Sigmoid colon (tissue), 7 donors: ENCODE results near the gene AGBL1. TPM values are rescaled to one million over a fixed set of nuclear protein-coding genes. Genes with fewer than 3 reads are reported as not detected.

Source experiments
- DNase-seq: peaks from one replicate; pipeline ENCODE4 v3.0.0-alpha.2; 2019
- H3K27ac ChIP-seq, 4 donors: fragments of 200-600 bp; sonication (generic); one replicate each; pipeline ENCODE4 v1.5.1; 2016 to 2019; ENCODE audit warnings: mild to moderate bottlenecking in 1 of 4
- H3K27me3 ChIP-seq, 3 donors: fragments of 200-600 bp; sonication (generic); one replicate each; pipeline ENCODE4 v1.5.1; 2019; ENCODE audit warnings: mild to moderate bottlenecking in 1 of 3
- H3K36me3 ChIP-seq, 4 donors: fragments of 200-600 bp; sonication (generic); one replicate each; pipeline ENCODE4 v1.5.1; 2016 to 2019
- H3K4me1 ChIP-seq, 4 donors: fragments of 200-600 bp; sonication (generic); one replicate each; pipeline ENCODE4 v1.5.1; 2017 to 2019
- H3K4me3 ChIP-seq, 4 donors: fragments of 200-600 bp; sonication (generic); one replicate each; pipeline ENCODE4 v1.5.1; 2017 to 2019; ENCODE audit warnings: mild to moderate bottlenecking in 2 of 4, moderate library complexity in 1 of 4
- H3K9me3 ChIP-seq, 4 donors: fragments of 200-600 bp in 3 of 4; sonication (generic) in 3 of 4; one replicate each; pipeline versions ENCODE4 v1.5.1 to v1.6.1; 2013 to 2019
- EP300 ChIP-seq, 4 donors: sonication (generic); formaldehyde crosslinking; IDR thresholded peaks; one replicate each; pipeline ENCODE4 v1.6.1; 2017; ENCODE audit warnings: antibody characterized with exemption in 4 of 4
- POLR2A ChIP-seq, 2 donors: fragments of 450-650 bp; IDR thresholded peaks; one replicate each; pipeline ENCODE4 v1.6.1; 2016; ENCODE audit warnings: antibody characterized with exemption in 2 of 2, mild to moderate bottlenecking in 2 of 2, moderate library complexity in 2 of 2
- POLR2AphosphoS5 ChIP-seq, 4 donors: sonication (generic); formaldehyde crosslinking; IDR thresholded peaks; one replicate each; pipeline ENCODE4 v1.6.1; 2017; ENCODE audit warnings: antibody characterized with exemption in 4 of 4
- WGBS, 2 donors: extraction: QIAGEN DNeasy Blood & Tissue Kit; methylation state at CpG; one replicate each; pipeline ENCODE4 v1.1.7; 2013; 5-methylcytosine and 5-hydroxymethylcytosine counted together
- intact Hi-C: fragments of 100-400 bp; cut with DNase I; formaldehyde crosslinking; loops from one replicate; pipeline ENCODE4 v1.15.1; 2023
- polyA plus RNA-seq, 3 donors: library from polyadenylated mRNA; stranded (reverse); fragments of 200-250 nt; gene quantifications; one replicate each; pipeline ENCODE4 v1.2.3, GENCODE V29; 2013
- total RNA-seq, 4 donors: library from RNA; depleted of rRNA; stranded (reverse); fragments of >200 nt; gene quantifications; one replicate each; pipeline ENCODE4 v1.1.0, GENCODE V29; 2016
- TF ChIP-seq, protein P1 (sequence below), 4 experiments: fragments of 450-650 bp in 3 of 4; fragments of 200-600 bp in 1 of 4; IDR thresholded peaks; one replicate each; pipeline ENCODE4 v1.5.1; 2016 to 2019; ENCODE audit warnings: antibody characterized with exemption in 4 of 4, mild to moderate bottlenecking in 3 of 4, moderate library complexity in 2 of 4
- donor health status: healthy with polysubstance abuse.
- donor health status: Bipolar disorder and iron deficiency.
- donor health status: healthy.

AGBL1 gene
- total and polyA plus RNA-seq, 7 donors, result 0.16 to 0.28 TPM; not detected in 5

DNA sequence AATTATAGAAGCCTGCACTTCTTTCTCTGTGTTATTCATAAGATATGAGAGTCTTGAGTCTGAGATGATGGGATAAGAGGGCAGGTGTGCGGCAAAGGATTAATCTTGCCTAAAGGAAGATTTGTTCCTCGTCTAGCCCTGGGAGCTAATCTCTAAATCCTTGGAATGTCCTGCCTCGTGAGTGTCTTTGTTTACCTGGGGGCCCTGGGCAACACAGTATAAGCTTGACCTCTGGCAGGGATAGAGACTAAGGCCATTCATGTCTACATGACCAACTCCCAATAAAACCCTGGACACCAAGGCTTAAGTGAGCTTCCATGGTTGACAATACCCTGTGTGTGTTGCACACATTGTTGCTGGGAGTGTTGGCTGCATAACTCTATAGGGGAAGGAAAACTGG is 3.2 kb upstream of the AGBL1 start:
- intact Hi-C loops, result no loop called here
- H3K27ac ChIP-seq, result no peak overlapping the region
- no peaks in the 10 kb centered on the region for H3K9me3 ChIP-seq
- H3K4me1 ChIP-seq, result no peaks in the 10 kb centered on the region
- WGBS, 2 donors, result 34 to 54% methylated on average over 3 of the region's 3 CpGs
- no peak overlapping the region for H3K4me3 ChIP-seq
- H3K27me3 ChIP-seq, result peaks cover 0 to 2% (median 0%) of the 10 kb centered on the region in 3 donors
- TF ChIP-seq, protein P1, sequence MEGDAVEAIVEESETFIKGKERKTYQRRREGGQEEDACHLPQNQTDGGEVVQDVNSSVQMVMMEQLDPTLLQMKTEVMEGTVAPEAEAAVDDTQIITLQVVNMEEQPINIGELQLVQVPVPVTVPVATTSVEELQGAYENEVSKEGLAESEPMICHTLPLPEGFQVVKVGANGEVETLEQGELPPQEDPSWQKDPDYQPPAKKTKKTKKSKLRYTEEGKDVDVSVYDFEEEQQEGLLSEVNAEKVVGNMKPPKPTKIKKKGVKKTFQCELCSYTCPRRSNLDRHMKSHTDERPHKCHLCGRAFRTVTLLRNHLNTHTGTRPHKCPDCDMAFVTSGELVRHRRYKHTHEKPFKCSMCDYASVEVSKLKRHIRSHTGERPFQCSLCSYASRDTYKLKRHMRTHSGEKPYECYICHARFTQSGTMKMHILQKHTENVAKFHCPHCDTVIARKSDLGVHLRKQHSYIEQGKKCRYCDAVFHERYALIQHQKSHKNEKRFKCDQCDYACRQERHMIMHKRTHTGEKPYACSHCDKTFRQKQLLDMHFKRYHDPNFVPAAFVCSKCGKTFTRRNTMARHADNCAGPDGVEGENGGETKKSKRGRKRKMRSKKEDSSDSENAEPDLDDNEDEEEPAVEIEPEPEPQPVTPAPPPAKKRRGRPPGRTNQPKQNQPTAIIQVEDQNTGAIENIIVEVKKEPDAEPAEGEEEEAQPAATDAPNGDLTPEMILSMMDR (IDR thresholded peaks at IDR 0.05), result no peak
- TF ChIP-seq POLR2A (IDR thresholded peaks at IDR 0.05) (no peak), POLR2AphosphoS5 (IDR thresholded peaks at IDR 0.05) (no peak), EP300 (IDR thresholded peaks at IDR 0.05) (no peak)
- no peak for DNase-seq
- no peaks in the 10 kb centered on the region for H3K36me3 ChIP-seq

DNA sequence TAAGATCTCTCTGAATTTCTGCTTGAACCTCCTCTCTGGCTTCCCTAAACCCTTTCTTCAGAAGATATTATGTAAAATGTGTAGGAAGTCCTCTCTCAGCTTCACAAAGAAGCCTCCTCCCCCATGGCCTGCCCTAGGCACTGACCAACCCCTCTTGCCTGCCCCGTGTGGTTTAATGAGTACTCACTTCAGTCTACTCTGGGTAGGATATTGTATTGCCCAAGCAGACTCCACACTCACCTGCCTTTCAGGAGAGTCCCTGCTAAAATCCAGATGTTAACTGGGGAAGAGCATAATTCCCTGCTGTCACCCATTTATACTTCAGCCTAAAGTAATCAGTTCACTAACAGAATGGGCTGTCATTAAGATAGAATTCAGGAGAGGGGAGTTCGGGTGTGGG is 2.6 kb upstream of the AGBL1 start:
- Histone ChIP-seq H3K27ac (no peak overlapping the region), H3K27me3 (peaks cover 0 to 2% (median 0%) of the 10 kb centered on the region in 3 donors), H3K4me3 (no peak overlapping the region), H3K36me3 (no peaks in the 10 kb centered on the region), H3K4me1 (no peaks in the 10 kb centered on the region), H3K9me3 (no peaks in the 10 kb centered on the region)
- intact Hi-C loops, result no loop called here
- TF ChIP-seq POLR2A (IDR thresholded peaks at IDR 0.05) (no peak), EP300 (IDR thresholded peaks at IDR 0.05) (no peak), POLR2AphosphoS5 (IDR thresholded peaks at IDR 0.05) (no peak)
- TF ChIP-seq, protein P1 (IDR thresholded peaks at IDR 0.05), result no peak
- WGBS, 2 donors, result 27 to 36% methylated on average over 2 of the region's 2 CpGs
- DNase-seq, result no peak

DNA sequence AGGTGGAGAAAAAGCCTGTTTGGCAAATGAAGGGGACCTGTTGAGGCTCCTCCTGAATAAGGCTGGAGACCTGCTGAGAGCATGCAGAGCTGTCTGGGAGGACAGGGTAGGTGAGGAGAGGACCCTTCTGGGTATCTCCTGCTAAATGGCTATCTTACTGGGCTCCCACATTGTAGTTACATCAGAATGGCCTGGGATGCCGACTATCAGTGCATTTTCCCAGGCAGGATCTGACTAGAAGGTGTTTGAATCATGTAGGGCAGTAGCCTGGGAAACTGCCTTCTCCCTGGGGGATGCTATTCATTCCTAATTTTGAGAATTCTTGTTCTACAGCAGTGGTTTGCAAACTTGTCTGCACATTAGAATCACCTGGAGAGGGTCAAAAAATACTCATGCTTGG is 631 bp downstream of the AGBL1 start:
- no peak overlapping the region for H3K27ac ChIP-seq
- H3K27me3 ChIP-seq, result peaks cover 0 to 2% (median 0%) of the 10 kb centered on the region in 3 donors
- H3K9me3 ChIP-seq, result no peaks in the 10 kb centered on the region
- H3K4me3 ChIP-seq, result no peak overlapping the region
- DNase-seq, result no peak
- 60 to 65% methylated on average over 1 of the region's 1 CpG for WGBS, 2 donors
- H3K36me3 ChIP-seq, result no peaks in the 10 kb centered on the region
- intact Hi-C loops, result no loop called here
- H3K4me1 ChIP-seq, result no peaks in the 10 kb centered on the region
- no peak for TF ChIP-seq EP300 (IDR thresholded peaks at IDR 0.05)
- no peak for TF ChIP-seq POLR2A (IDR thresholded peaks at IDR 0.05)
- TF ChIP-seq POLR2AphosphoS5 (IDR thresholded peaks at IDR 0.05), result no peak
- TF ChIP-seq, protein P1 (IDR thresholded peaks at IDR 0.05), result no peak

DNA sequence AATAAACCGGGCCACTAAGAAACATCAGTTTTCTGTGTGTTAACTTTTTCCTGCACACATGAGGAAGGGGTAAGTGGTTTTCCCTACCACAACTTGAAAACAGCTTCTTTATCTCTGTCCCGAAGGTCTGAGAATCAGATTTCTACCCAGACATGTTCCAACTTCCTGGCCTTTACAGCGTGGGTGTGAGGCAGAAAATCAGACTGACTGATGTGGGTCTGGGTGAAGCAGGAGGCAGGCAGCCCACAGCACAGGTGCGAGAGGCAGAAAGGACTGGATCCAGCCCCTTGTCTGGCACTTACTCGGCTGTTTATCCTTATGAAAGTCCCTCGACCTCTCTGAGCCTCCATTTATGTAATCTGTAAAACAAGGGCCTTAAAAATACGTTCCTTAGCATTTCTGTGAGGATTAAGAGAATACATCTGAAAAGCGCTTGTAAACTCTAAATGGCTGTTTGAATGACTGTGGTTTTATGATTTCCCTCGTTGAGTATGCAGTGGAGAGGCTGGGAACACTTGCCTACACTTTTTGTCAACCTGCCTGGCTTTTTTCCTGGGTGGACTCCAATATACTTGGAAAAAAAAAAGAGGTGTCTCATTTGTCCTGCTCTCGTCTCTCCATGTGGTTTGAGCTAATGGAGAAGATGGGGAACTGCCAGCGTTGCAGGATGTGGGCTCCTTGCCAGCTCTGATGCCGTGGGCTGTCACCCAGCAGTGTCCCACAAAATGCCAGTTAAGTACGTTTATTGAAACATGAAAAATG is 3.1 kb downstream of the AGBL1 start:
- WGBS, 2 donors, result 31 to 42% methylated on average over 13 of the region's 13 CpGs
- DNase-seq, result no peak
- TF ChIP-seq POLR2AphosphoS5 (IDR thresholded peaks at IDR 0.05) (no peak), POLR2A (IDR thresholded peaks at IDR 0.05) (no peak), EP300 (IDR thresholded peaks at IDR 0.05) (no peak)
- TF ChIP-seq, protein P1 (IDR thresholded peaks at IDR 0.05), result no peak
- H3K4me1 ChIP-seq, result no peaks in the 10 kb centered on the region
- no peak overlapping the region for H3K27ac ChIP-seq
- no peaks in the 10 kb centered on the region for H3K9me3 ChIP-seq
- no peaks in the 10 kb centered on the region for H3K36me3 ChIP-seq
- intact Hi-C loops, result no loop called here
- H3K27me3 ChIP-seq, result peaks cover 0 to 2% (median 0%) of the 10 kb centered on the region in 3 donors
- no peak overlapping the region for H3K4me3 ChIP-seq

DNA sequence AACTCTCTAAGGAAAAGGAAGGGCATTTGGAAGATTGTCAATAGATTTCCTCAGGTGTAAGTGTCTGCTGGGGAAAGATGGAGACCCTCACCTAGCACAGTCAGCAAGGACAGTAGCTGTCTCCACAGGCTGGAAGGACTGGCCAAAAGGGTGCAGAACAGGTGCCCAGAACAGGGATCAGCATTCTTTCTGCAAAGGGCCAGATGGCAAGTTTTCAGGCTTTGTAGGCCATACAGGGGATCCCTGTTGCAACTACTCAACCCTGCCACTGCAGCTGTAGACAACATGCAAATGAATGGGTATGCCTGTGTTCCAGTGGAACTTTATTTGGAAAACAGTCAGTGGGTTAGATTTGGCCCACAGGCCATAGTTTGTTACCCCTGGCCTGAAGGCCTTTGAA is 8.1 kb downstream of the AGBL1 start:
- Histone ChIP-seq H3K36me3 (no peaks in the 10 kb centered on the region), H3K9me3 (no peaks in the 10 kb centered on the region), H3K4me3 (no peak overlapping the region), H3K27me3 (no peaks in the 10 kb centered on the region), H3K4me1 (no peaks in the 10 kb centered on the region), H3K27ac (no peak overlapping the region)
- TF ChIP-seq EP300 (IDR thresholded peaks at IDR 0.05) (no peak), POLR2A (IDR thresholded peaks at IDR 0.05) (no peak), POLR2AphosphoS5 (IDR thresholded peaks at IDR 0.05) (no peak)
- TF ChIP-seq, protein P1 (IDR thresholded peaks at IDR 0.05), result no peak
- intact Hi-C loops, result no loop called here
- no peak for DNase-seq
